SU-DHL-6 (cell line): ENCODE data around the gene FNDC11.

ENCODE experiments used
- H2AFZ ChIP-seq: fragments of 200-600 bp; sonication (generic); 2 replicates; pipeline ENCODE4 v1.6.1; 2014; ENCODE audit warnings: low read depth, mild to moderate bottlenecking, moderate library complexity, mixed read lengths, antibody characterized with exemption, low read length; ENCODE audit not compliant: severe bottlenecking
- H3F3A ChIP-seq: fragments of 200-600 bp; shearing (Covaris generic); 2 replicates; pipeline ENCODE4 v1.6.0; 2016; ENCODE audit warnings: antibody characterized with exemption, mild to moderate bottlenecking; ENCODE audit not compliant: insufficient read depth
- H3K27ac ChIP-seq: fragments of 200-600 bp; sonication (generic); 2 replicates; pipeline ENCODE4 v1.5.1; 2016; ENCODE audit warnings: low read depth, mild to moderate bottlenecking, low read length, moderate library complexity, mixed read lengths
- H3K27me3 ChIP-seq: fragments of 200-600 bp; sonication (generic), shearing (Covaris generic); 2 replicates; pipeline ENCODE4 v1.6.0; 2014; ENCODE audit warnings: mild to moderate bottlenecking, low read length
- H3K36me3 ChIP-seq: fragments of 200-600 bp; sonication (generic); 2 replicates; pipeline ENCODE4 v1.6.1; 2014; ENCODE audit warnings: mild to moderate bottlenecking, low read length, mixed read lengths
- H3K4me2 ChIP-seq: fragments of 300-600, 200-600 bp; shearing (Covaris generic), sonication (generic); 2 replicates; pipeline ENCODE4 v1.6.0; 2014; ENCODE audit warnings: low read length, low read depth, mild to moderate bottlenecking; ENCODE audit not compliant: poor library complexity, severe bottlenecking
- H3K4me3 ChIP-seq: fragments of 200-600 bp; sonication (generic); 2 replicates; pipeline ENCODE4 v1.5.1; 2014; ENCODE audit warnings: antibody characterized with exemption, low read length, mild to moderate bottlenecking, mixed read lengths; ENCODE audit not compliant: insufficient read depth, poor library complexity, severe bottlenecking
- H3K79me2 ChIP-seq: fragments of 200-600 bp; sonication (generic); 2 replicates; pipeline ENCODE4 v1.6.1; 2014; ENCODE audit warnings: mild to moderate bottlenecking, low read length, moderate library complexity; ENCODE audit not compliant: insufficient read depth
- H3K9ac ChIP-seq: fragments of 200-600 bp; sonication (generic); 2 replicates; pipeline ENCODE4 v1.7.0; 2014; ENCODE audit warnings: mild to moderate bottlenecking, low read length
- H3K9me2 ChIP-seq: fragments of 200-600 bp; sonication (generic); replicated peaks from 2 replicates; pipeline ENCODE4 v1.6.1; 2014; ENCODE audit warnings: low read length; ENCODE audit not compliant: insufficient read depth
- H3K9me3 ChIP-seq: fragments of 200-600 bp; sonication (generic); 2 replicates; pipeline ENCODE4 v1.6.1; 2014; ENCODE audit warnings: low read length, mixed read lengths; ENCODE audit not compliant: insufficient read depth
- H4K20me1 ChIP-seq: fragments of 200-600 bp; sonication (generic); 2 replicates; pipeline ENCODE4 v1.6.1; 2014; ENCODE audit warnings: low read depth, mild to moderate bottlenecking, antibody characterized with exemption, low read length, moderate library complexity, mixed read lengths
- CTCF ChIP-seq: fragments of 200-600 bp; sonication (generic); IDR thresholded peaks from one replicate; pipeline ENCODE4 v1.5.1; 2017; ENCODE audit warnings: antibody characterized with exemption, mild to moderate bottlenecking, low read length, moderate library complexity; ENCODE audit not compliant: insufficient read depth, poor library complexity, severe bottlenecking
- EZH2phosphoT487 ChIP-seq: fragments of 200-600 bp; sonication (generic), shearing (Covaris generic); conservative IDR thresholded peaks from 2 replicates; pipeline ENCODE4 v1.6.1; 2018; ENCODE audit warnings: mild to moderate bottlenecking, antibody characterized with exemption, low read length, moderate library complexity, mixed read lengths

The FNDC11 gene

DNA sequence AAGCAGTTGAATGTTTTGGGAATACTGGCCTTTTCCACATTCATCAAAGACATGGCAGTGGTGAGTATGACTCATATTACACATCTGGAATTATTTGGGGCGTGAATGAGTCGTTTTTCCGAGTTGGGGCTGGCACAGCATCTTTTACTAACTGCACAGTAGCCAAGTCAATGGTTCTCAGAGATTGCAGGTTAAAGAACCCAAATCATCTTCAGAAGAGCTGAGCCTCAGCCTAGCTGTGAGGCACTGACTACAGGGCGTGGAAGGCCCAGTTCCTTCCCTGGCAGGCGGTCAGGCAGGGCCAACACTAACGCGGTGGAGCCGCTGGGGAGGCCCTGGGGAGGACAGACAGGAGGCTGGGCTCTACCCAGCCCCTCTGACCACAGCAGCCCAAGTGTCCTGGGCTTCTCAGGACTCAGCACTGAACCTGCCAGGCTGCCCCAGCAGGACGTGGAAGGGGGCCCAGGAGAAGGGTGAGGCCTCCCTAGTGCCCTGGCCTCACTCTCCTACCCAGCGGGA, 40.1 kb downstream of the FNDC11 start:
- H3K9ac ChIP-seq, result no peak overlapping the region
- no peak overlapping the region for H3K4me3 ChIP-seq
- H3K27ac ChIP-seq, result no peak overlapping the region
- H3K79me2 ChIP-seq, result no peaks in the 10 kb centered on the region
- TF ChIP-seq EZH2phosphoT487, result no peak
- no peak for TF ChIP-seq CTCF
- H4K20me1 ChIP-seq, result no peaks in the 10 kb centered on the region
- H3K36me3 ChIP-seq, result no peaks in the 10 kb centered on the region
- H3F3A ChIP-seq, result no peaks in the 10 kb centered on the region
- no peaks in the 10 kb centered on the region for H3K27me3 ChIP-seq
- no peaks in the 10 kb centered on the region for H3K9me2 ChIP-seq
- no peak overlapping the region for H2AFZ ChIP-seq
- no peak overlapping the region for H3K4me2 ChIP-seq
- no peaks in the 10 kb centered on the region for H3K9me3 ChIP-seq

GRCh38 chr20:63595416-63596127, 41.6 kb downstream of the FNDC11 start:
- H3K9ac ChIP-seq, result no peak overlapping the region
- H3K79me2 ChIP-seq, result no peaks in the 10 kb centered on the region
- H3K9me3 ChIP-seq, result no peaks in the 10 kb centered on the region
- no peak overlapping the region for H3K4me3 ChIP-seq
- no peak overlapping the region for H3K27ac ChIP-seq
- H4K20me1 ChIP-seq, result no peaks in the 10 kb centered on the region
- no peaks in the 10 kb centered on the region for H3K27me3 ChIP-seq
- no peaks in the 10 kb centered on the region for H3K36me3 ChIP-seq
- TF ChIP-seq CTCF, result no peak
- TF ChIP-seq EZH2phosphoT487, result no peak
- H3K4me2 ChIP-seq, result no peak overlapping the region
- no peaks in the 10 kb centered on the region for H3F3A ChIP-seq
- no peak overlapping the region for H2AFZ ChIP-seq
- H3K9me2 ChIP-seq, result no peaks in the 10 kb centered on the region

DNA sequence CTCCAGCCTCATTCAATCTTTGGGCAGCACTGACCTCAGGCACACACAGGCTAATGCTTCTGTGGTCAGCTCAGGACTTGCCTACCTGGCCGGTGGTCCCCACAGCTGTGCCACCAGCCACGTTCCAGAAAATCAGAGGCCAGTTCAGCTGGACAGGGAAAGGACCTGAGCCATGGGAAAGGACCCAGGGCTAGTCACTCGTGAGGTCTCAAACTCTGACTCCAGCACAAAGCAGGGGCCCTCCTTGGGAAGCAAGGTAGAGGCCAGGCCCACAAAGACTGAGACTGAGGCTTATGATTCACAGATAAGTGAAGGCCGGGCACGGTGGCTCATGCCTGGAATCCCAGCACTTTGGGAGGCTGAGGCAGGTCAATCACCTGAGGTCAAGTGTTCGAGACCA, 42.5 kb downstream of the FNDC11 start:
- H3K79me2 ChIP-seq, result no peaks in the 10 kb centered on the region
- no peaks in the 10 kb centered on the region for H3F3A ChIP-seq
- no peaks in the 10 kb centered on the region for H3K27me3 ChIP-seq
- no peak overlapping the region for H3K4me2 ChIP-seq
- no peaks in the 10 kb centered on the region for H3K9me3 ChIP-seq
- H3K36me3 ChIP-seq, result no peaks in the 10 kb centered on the region
- no peaks in the 10 kb centered on the region for H3K9me2 ChIP-seq
- no peak overlapping the region for H3K9ac ChIP-seq
- no peak overlapping the region for H3K27ac ChIP-seq
- no peaks in the 10 kb centered on the region for H4K20me1 ChIP-seq
- TF ChIP-seq EZH2phosphoT487 (no peak), CTCF (no peak)
- H3K4me3 ChIP-seq, result no peak overlapping the region
- no peak overlapping the region for H2AFZ ChIP-seq
